Measurements from ENCODE around the gene ABL1.

GRCh38 chr9:130861372-130862180 is 26.5 kb downstream of the ABL1 start:
- no peak for TF ChIP-seq CTCF (conservative IDR thresholded peaks at IDR 0.05; ENCODE audit: low read depth, low read length)
- no peak for TF ChIP-seq EZH2 (IDR thresholded peaks at IDR 0.05; ENCODE audit: borderline replicate concordance, low read depth, low read length, poor library complexity, severe bottlenecking)

Data from A673 (cell line).